Lung microvascular endothelial cell (primary cell): ENCODE results near the gene SOWAHA. TPM values are rescaled to one million over a fixed set of nuclear protein-coding genes. Genes with fewer than 3 reads are reported as not detected.

Source experiments
- DNase-seq, 2 donors: peaks; one replicate each; pipeline versions ENCODE4 v3.0.0 to v3.0.0-alpha.2; 2010; ENCODE audit warnings: low read depth in 2 of 2
- total RNA-seq: library from RNA; depleted of rRNA; stranded (reverse); fragments of >200 nt; gene quantifications from 2 replicates; pipeline ENCODE4 v1.2.1, GENCODE V29; 2014

SOWAHA gene
- total RNA-seq, result not detected in 2 replicates

- no peak for DNase-seq
Observed at GRCh38 chr5:132812781-132813598, at the start of gene SOWAHA. TSS of gene SOWAHA (plus strand) at chr5:132813302. CDS start at chr5:132813622, 320 bp downstream.

GRCh38 chr5:132764051-132764450, 49.1 kb upstream of the SOWAHA start:
- no peak for DNase-seq

GRCh38 chr5:132764671-132765238, 48.3 kb upstream of the SOWAHA start:
- no peak for DNase-seq

GRCh38 chr5:132765311-132766019, 47.6 kb upstream of the SOWAHA start:
- no peak for DNase-seq

GRCh38 chr5:132766020-132766805, 46.9 kb upstream of the SOWAHA start:
- no peak for DNase-seq

- DNase-seq, result no peak
Observed at GRCh38 chr5:132766806-132767055, 46.4 kb upstream of the SOWAHA start.

- peak in 1 of 2 donors; percentile 15 for DNase-seq
Observed at GRCh38 chr5:132767150-132767549, 46.0 kb upstream of the SOWAHA start.

GRCh38 chr5:132768485-132768868, 44.6 kb upstream of the SOWAHA start:
- DNase-seq, result no peak

- DNase-seq, result peak; percentile 21 to 82
Observed at GRCh38 chr5:132770476-132771159, 42.5 kb upstream of the SOWAHA start.

- DNase-seq, result peak; percentile 48 to 60
Observed at GRCh38 chr5:132771503-132771998, 41.6 kb upstream of the SOWAHA start.

- DNase-seq, result no peak
Observed at GRCh38 chr5:132772291-132773070, 40.6 kb upstream of the SOWAHA start.

GRCh38 chr5:132773114-132773513, 40.0 kb upstream of the SOWAHA start:
- no peak for DNase-seq

GRCh38 chr5:132773601-132774355, 39.3 kb upstream of the SOWAHA start:
- DNase-seq, result no peak

GRCh38 chr5:132774406-132774805, 38.7 kb upstream of the SOWAHA start:
- no peak for DNase-seq

- no peak for DNase-seq
Observed at GRCh38 chr5:132774896-132775295, 38.2 kb upstream of the SOWAHA start.

GRCh38 chr5:132775476-132775961, 37.6 kb upstream of the SOWAHA start:
- no peak for DNase-seq

GRCh38 chr5:132776131-132776937, 36.8 kb upstream of the SOWAHA start:
- DNase-seq, result peak; percentile 28 to 44

- no peak for DNase-seq
Observed at GRCh38 chr5:132776938-132777208, 36.2 kb upstream of the SOWAHA start.
